Bronchial epithelial cell (primary cell): ENCODE measurements around the gene BSG. TPM values are rescaled to one million over a fixed set of nuclear protein-coding genes. Genes with fewer than 3 reads are reported as not detected.

ENCODE experiments used
- DNase-seq: peaks from one replicate; pipeline ENCODE4 v3.0.0-alpha.2; 2010; ENCODE audit warnings: low read depth
- FAIRE-seq: peaks from 2 replicates; lab custom pipeline; 2011; peaks lifted over from hg19 to GRCh38; lab: Jason Lieb, UNC
- H3K27me3 ChIP-seq: 2 replicates; pipeline ENCODE4 v1.5.1; 2011; ENCODE audit warnings: low read length; ENCODE audit not compliant: control insufficient read depth, insufficient read depth
- H3K36me3 ChIP-seq: 2 replicates; pipeline ENCODE4 v1.5.1; 2011; ENCODE audit warnings: low read length; ENCODE audit not compliant: control insufficient read depth, insufficient read depth
- H3K4me3 ChIP-seq: 2 replicates; pipeline ENCODE4 v1.5.1; 2011; ENCODE audit warnings: mild to moderate bottlenecking, low read depth, low read length, control low read depth
- CTCF ChIP-seq: IDR thresholded peaks from 2 replicates; pipeline ENCODE4 v1.5.1; 2011; ENCODE audit warnings: mild to moderate bottlenecking, moderate library complexity, low read length, control low read depth, inconsistent platforms; ENCODE audit not compliant: insufficient read depth, severe bottlenecking
- total RNA-seq: library from RNA; depleted of rRNA; stranded (reverse); fragments of >200 nt; gene quantifications from 2 replicates; pipeline ENCODE4 v1.2.1, GENCODE V29; 2014

BSG gene
- total RNA-seq, 1 donor from 2014 or later = 369 TPM

DNA sequence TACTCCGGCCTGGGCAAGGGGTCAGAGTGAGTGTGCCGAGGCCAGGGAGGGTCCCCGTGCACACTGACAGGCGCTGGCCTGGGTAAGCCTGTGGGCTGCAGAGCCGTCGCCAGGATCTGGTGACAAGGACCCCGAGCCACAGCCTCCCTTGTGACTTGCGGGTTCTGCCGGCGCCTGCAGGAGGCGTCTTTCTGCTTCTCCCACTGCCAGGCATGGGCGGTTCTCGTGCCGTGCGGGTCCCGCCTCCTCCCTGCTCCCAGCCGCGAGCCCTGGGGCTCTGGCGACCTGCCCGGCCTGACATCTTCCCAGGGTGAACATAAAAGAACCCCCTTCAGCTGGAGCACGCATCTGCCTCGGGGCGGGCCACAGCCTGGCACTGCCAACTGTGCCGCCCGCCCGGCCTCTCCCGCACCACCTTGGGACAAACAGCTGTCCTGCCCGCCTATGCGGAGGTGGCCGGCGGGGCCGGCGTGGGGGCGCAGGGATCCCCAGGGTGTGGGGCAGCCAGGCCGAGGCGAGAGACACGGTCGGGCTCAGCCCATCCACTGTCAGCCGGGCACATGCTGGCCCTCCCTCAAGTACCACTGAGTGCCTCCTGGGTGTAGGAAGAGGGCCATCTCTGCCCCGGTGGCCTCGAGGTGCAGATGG, 15.8 kb downstream of the BSG start:
- H3K4me3 ChIP-seq = no peak overlapping the region
- peaks cover 2% of the 10 kb centered on the region for H3K36me3 ChIP-seq
- peak; percentile 84 for TF ChIP-seq CTCF
- no peak for FAIRE-seq
- DNase-seq = peak; percentile 49
- peaks cover 7% of the 10 kb centered on the region for H3K27me3 ChIP-seq

GRCh38 chr19:588741-589692, 16.6 kb downstream of the BSG start:
- DNase-seq (no peak), FAIRE-seq (no peak)
- Histone ChIP-seq H3K36me3 (no peaks in the 10 kb centered on the region), H3K4me3 (no peak overlapping the region), H3K27me3 (peaks cover 7% of the 10 kb centered on the region)
- TF ChIP-seq CTCF = no peak

DNA sequence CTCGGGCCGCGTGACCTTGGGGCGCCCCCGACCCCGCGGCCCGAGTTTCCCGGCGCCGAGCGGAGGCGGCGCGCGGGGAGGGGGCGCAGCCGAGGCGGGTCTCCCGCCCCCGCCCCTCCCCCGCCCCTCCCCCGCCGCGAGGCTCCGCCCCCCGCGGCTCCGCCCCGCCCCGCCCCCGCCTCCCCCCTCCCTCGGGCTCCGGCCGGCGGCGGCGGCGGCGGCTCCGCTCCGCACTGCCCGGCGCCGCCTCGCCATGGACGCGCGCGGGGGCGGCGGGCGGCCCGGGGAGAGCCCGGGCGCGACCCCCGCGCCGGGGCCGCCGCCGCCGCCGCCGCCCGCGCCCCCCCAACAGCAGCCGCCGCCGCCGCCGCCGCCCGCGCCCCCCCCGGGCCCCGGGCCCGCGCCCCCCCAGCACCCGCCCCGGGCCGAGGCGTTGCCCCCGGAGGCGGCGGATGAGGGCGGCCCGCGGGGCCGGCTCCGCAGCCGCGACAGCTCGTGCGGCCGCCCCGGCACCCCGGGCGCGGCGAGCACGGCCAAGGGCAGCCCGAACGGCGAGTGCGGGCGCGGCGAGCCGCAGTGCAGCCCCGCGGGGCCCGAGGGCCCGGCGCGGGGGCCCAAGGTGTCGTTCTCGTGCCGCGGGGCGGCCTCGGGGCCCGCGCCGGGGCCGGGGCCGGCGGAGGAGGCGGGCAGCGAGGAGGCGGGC, 17.4 kb downstream of the BSG start, which contains the start of gene HCN2:
Gene HCN2, plus strand, starts transcription at position 189 of the 703 bp plus-strand sequence. Its CDS starts 65 bp downstream, at position 254.
- Histone ChIP-seq H3K4me3 (no peak within 1 kb of the TSS), H3K36me3 (no peaks in the 10 kb centered on the region), H3K27me3 (peaks cover 7% of the 10 kb centered on the region)
- no peak for DNase-seq
- TF ChIP-seq CTCF = no peak
- no peak for FAIRE-seq

- DNase-seq = no peak
- no peak for FAIRE-seq
- H3K4me3 ChIP-seq = no peak overlapping the region
- TF ChIP-seq CTCF = no peak
- H3K36me3 ChIP-seq = no peaks in the 10 kb centered on the region
- H3K27me3 ChIP-seq = peaks cover 7% of the 10 kb centered on the region
Observed at GRCh38 chr19:590396-590745, 18.0 kb downstream of the BSG start.

DNA sequence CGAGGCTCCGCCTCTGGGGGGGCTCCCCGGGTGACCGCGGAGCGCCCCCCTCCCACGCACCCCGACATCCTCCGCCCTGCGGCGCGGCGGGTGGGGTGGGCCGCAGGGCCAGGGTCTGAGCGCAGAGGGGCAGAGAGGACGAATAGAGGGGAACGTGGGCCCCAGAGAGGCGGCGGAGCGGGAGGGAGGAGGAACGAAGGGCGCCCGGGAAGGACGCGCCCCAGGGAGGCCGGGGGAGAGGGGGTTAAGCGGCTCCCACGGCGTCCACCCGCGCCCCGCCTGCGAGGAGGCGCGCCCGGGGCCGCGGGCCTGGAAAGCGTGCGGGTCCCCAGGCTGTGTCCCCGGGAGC, 18.3 kb downstream of the BSG start:
- no peak for FAIRE-seq
- no peak for TF ChIP-seq CTCF
- Histone ChIP-seq H3K27me3 (peaks cover 7% of the 10 kb centered on the region), H3K36me3 (no peaks in the 10 kb centered on the region), H3K4me3 (no peak overlapping the region)
- DNase-seq = no peak
